Stimulated activated CD8-positive, alpha-beta memory T cell treated with anti-CD3 and anti-CD28 coated beads, Interleukin-4, amount 100 ng/mL, for 4 hours (primary cell): ENCODE data around the gene COMMD6.

Experiments used
- DNase-seq, 2 donors: peaks; one replicate each; pipeline ENCODE4 v3.0.0-alpha.2; 2020; ENCODE audit warnings: low read depth in 2 of 2, low spot score in 1 of 2

COMMD6 gene

DNA sequence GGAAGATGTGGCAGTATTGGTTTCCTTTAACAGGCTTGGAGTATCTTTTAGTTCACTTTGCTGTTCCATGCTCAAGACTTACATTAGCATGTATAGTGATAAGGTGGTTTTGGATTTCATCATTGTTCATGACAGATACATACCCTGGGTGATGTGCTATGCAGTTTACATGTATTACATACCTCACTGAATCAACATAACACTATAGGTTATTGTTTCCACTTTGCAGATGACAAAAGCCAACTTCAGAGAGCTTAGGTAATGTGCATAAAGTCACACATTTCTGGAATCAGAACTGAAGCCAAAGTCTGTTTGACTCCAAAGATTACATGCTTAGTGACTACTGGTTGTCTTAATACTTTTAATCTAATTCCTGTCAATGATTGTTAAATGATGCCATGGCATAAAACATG, 7.1 kb downstream of the COMMD6 start:
- DNase-seq = no peak

DNA sequence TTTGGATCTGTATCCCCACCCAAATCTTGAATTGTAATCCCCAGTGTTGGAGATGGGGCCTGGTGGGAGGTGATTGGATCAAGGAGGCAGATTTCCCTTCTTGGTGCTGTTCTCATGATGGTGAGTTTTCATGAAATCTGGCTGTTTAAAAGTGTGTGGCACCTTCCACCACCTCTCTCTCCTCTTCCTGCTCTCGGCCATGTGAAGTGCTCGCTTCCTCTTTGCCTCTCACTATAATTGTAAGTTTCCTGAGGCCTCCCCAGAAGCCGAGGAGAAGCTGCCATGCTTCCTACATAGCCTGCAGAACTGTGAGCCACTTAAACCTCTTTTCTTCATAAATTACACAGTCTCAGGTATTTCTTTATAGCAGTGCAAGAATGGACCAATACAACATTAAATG, 15.7 kb downstream of the COMMD6 start:
- DNase-seq = no peak

DNA sequence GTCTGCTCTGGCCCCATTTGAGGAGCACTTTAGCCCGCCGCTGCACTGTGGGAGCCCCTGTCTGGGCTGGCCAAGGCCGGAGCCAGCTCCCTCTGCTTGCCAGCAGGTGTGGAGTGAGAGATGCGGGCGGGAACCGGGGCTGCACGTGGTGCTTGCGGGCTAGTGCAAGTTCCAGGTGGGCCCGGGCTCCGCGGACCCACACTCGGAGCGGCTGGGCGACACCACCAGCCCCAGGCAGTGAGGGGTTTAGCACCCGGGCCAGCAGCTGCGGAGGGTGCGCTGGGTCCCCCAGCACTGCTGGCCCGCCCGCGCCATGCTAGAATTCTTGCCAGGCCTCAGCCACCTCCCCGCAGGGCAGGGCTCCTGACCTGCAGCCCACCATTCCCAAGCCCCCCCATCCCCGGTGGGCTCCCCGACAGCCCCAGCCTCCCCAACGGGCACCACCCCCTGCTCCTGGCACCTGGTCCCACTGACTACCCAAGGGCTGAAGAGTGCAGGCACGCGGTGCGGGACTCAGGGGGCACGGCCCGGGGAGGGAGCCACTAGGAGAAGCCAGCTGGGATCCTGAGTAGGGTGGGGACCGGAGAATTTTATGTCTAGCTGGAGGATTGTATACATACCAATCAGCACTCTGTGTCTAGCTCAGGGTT, 19.1 kb downstream of the COMMD6 start:
- no peak for DNase-seq

DNA sequence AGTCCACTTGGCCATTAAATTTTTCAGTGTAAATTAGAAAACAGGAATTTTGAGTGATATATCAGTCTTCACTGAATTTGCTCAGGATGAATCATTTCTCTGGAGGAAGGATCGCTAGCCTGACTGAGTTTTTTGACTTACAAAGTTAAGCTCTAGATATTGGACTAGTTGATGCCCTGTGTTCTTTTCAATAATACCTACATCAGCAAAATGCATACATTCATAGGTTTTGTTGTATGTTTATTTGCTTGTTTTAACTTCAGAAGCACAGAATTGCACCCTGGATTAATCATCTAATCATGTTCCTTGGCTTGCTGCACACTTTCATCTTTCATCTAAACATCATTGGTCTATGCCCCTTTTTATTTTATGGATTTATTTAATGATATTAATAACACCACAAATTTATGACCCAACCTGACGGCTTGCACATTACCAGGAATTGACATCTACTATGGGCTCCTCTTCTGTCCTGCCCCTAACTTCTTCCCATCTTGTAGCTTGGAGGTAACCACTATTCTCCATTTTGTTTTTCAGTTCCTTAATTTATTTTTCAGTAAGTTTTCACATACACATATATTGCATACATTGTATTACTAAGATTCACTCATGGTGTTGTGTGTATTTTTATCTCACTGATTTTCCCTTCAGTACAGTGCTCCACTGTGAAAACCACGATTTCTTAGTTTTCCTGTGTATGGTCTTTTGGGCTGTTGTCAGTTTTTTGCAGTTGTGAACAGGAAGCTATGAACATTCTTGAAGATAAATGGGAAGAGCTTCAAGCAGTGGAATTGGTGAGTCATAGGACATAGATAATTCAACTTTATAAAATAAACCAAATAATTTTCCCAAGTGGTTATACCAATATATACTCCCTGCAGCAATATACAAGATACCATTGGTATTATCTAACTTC, 23.3 kb downstream of the COMMD6 start:
- DNase-seq = no peak

DNA sequence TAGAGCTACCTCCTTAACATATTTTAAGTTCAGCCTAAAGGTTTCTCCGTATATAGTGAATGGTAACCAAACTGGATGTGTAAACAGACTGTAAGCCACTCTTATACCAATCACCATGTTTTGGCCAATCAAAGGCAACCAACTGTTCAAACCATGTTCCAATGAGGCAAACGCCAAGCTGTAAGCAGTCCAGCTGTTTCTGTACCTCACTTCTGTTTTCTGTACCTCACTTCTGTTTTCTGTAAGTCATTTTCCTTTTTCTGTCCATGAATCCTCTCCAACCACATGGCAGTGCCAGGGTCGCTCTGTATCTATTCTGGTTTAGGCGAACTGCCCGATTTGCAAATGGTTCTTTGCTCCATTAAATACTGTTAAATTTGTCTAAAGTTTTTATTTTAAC, 24.4 kb downstream of the COMMD6 start:
- no peak for DNase-seq

DNA sequence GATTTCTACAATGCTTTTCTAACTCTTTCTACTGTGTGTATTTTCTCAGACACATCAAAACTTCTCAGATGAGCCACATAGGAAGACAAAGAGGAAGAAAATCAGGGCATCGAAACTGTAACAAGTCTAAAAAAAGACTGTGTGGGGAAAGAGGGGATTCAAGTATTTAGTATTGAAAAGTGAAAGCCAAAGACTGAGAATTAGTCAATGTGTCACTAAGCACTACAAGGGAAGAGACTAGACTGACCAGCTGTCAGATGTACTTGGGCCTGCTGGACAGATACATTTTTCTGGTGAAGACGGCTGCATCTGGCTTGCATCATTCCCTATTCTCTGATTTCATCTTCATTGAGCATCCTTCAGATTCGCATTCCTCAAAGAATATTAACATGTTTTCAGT, 25.4 kb downstream of the COMMD6 start:
- no peak for DNase-seq

DNA sequence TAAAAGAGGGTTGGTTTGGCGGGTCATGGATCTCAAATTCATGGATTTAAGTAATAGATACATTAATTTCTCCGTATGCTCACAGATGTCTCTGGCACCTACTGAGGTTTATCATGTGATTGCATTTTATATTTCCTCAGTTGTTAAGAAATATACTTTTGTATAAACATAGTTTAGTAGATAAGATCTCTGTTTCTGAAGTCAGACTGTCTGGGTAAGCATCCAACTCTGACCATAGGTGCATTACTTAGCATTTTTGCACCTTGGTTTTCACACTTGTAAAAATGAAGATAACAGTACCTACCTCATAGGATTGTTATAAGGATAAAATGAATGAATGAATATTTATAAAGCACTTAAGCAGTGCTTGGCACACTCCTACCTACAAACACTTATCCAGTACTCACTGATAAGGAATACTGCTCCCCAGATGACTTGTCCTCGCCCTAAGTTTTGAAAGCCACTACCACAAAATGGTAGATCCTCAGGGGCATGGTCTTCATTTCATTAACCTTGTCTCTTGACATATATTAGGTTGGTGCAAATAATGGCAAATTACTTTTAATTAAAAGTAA, 26.5 kb downstream of the COMMD6 start:
- no peak for DNase-seq

DNA sequence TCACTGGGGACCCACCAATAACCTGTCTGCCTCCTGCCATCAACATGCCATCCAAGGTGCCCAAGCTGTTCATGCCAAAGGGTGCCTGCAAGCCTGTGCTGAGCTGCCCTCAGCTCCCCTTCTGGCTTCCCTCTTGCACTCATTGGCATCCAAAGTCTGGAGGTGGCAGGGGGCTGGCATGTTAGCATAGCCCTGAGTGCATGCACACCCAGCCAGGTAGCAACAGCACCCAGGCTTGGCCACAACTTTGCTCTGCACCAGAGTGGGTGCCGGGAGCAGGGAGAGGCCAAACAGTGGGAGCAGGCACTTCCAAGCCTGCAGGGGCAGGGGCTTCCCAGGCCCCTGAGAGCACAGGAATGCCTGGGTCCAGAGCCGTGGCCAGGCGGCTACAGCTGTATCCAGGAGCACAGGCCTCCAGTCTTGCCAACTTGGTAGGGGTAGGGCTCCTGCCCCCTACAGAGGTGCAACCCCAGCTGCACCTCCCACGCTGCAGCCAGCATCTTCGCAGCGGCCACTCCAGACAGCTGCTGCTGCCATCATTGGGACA, 29.6 kb downstream of the COMMD6 start:
- no peak for DNase-seq

DNA sequence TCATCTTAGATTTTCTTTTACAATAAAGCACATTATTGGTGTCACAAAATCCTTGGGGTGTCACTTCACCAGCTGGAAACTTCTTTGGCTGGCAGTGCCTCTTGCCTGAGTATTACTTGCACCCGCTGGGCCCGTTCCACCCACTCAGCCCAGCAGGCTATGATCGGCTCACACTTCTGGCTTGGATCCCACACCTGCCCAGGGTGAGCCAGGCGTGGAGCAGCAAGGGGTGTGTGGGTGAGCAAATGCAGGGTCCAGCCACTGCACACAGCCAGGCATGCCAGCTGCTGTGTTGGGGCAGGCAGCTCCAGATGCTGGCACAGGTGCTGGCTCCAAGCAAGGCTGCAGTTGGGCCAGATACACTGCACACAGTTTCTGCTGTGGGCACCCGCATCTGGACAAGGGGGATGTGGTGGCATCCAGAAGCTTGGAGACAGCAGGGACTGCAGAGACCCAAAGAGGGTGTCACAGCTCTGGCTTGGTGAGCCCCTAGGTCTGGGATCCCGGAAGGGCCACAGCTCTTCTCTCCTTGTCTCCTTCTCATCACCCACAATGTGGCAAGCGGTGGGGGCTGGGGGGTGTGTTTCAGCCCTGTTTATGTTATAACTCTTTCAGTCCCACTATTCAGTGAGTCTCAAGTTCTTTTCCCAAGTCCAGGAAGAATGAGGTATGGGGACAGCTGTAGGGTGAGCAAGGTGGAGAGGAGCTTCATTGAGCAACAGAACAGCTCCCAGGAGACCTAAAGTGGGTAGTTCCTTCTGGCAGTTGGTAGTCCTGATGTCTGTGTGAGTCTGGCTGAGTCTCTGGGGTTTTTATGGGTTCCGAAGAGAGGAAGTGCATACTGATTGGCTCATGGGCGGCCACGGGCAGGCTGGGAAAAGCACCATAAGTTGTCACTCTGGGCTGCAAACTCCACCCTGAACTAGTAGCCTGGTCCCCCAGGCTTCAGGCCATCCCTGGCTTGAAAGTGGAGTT, 30.3 kb downstream of the COMMD6 start:
- DNase-seq = no peak

DNA sequence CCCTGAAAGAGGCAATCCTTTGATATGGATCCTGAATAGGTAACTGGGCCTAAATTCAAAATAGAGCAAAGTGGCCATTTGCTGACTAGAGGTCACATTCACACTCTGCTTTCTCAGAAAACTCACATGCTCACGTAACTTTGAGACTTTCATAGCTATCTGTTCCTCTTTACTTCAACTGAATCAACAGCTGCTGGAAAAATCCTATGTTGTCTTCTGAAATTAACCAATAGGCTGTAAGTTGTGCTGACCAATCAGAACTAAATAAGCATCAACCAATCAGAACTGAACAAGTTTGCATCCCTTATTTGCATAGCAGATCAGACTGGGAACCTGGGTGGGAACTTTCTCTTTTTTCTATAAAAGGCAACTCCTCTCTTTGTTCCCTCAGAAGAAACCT, 31.6 kb downstream of the COMMD6 start:
- DNase-seq = no peak

DNA sequence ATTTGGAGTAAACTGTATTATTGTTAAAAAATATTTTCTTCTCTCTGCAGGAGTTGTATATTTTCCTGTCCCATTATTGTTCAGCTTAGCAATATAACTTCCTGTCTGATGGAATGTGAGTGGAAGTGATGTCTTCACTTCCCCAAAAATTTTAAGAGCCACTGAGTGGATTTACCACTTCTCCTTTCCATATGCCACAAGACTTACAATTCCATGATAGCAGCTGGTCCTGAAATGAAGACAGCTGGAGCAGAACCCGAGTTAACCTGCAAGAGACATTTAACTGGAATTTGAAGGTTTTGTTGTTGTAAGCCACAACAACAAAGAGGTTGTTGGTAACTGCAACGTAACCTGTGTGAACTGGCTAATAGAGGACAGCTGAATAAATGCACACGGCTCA, 32.3 kb downstream of the COMMD6 start:
- no peak for DNase-seq

DNA sequence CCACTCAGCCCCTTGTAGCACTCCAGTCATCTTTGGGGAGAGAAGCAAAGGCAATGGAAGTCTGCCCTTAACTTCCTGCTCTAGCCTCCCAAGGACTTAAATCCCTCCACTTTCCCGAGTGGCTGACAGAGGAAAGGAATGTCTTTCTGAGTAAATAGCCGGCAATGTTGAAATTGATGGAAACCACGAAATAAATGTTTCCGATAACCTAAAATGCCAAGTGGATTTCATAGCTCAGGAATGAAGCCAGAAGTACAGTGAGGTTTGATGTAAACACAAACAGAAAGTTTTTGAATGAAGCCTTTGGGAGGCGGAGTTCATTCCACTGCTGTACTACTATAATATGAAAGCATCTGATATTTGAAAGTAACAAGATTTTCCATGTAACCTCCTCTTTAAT, 41.7 kb downstream of the COMMD6 start:
- no peak for DNase-seq

DNA sequence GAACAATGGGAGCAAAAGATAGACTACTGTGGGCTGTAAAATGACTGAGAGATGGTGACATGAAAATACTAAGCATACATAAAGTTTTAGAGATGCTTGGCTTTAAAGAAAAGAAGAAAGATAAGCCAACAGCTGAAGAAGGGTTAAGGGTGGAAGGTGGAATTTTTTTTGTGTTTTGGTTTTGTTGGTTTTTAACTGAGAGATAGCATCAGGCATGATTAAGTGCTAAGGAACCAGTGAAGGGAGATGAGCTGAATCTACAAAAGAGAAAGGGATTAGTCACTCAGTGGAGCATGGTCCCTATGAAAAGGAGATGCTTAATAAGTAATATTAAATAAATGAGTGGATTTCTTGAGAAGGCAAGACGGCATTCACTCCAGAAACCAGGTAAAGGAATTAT, 43.1 kb downstream of the COMMD6 start:
- no peak for DNase-seq

DNA sequence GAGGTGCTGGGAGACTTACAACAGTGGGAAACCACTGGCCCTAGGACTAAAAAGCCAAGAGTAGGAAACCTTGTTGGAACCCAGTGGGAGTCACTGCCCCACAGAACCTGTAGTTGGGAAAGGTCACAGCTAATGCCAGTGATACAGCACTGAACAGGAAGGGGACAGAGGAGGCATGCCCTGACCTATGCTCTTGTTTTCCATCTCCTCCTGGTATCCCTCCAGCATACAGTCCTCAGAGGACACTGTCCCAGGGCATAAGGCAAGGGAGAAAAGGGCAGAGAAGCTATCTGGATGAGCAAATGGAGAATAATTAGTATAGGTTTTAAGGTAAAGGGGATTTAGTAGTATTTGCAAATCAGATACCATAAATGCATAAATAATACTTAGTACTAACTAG, 44.5 kb downstream of the COMMD6 start:
- no peak for DNase-seq

DNA sequence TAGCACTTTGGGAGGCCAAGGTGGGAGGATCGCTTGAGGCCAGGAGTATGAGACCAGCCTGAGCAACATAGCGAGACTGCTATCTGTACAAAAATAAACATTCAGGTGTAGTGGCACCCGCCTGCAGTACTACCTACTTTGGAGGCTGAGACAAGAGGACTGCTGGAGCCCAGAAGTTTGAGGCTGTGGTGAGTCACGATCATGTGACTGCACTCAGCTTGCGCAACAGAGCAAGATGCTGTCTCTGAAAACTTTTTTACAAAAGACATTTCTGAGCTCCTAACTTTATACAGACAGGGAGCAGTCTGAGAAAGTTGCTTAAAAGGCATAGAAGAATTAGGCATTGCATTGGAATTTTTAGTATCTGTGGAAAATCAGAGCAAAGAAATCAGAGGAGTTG, 45.3 kb downstream of the COMMD6 start:
- DNase-seq = no peak

DNA sequence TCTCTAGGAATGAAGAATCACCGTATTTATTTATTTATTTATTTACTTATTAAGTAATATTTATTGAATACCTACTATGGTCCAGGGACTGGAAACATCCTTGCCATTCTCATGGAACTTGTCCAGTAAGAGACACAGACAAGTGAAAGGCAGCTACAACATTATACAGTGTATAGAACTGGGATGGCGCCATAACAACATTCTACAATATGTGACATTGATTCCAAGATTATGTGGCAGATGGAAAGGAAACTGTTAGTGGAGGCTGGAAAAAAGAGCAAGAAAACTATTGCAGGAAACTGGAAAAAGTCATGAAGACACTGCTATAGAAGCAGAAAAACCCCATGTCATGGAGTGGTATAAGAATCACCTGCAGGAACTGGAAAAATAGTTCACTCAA, 46.3 kb downstream of the COMMD6 start:
- DNase-seq = no peak

DNA sequence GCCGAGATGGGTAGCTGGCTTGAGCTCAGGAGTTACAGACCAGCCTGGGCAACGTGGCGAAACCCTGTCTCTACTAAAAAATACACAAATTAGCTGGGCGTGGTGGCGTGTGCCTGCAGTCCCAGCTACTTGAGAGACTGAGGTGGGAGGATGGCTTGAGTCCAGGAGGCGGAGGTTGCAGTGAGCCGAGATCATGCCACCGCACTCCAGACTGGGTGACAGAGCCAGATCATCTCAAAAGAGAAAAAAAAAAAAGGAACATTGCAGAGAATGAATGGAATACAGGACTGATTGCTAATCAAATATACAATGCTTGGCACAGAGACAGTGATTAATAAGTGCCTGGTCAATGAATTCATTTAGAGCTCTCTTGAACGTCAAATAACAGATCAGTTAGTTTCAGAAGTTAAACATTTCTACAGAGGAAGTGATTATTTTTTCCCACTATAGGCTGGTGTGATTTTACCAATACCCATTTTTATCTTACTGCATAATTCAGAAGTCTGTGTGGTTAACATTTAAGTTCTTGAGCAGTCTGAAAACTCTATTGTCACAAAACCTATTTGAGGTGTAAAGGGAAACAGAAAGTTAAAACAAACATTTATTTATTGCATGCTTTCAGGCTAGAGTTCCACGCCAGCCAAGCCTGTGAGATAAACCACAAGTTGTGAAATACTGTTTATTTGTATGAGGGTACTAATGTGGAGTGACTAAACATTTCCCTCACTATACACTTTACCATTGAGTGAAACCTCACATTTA, 48.0 kb downstream of the COMMD6 start:
- no peak for DNase-seq

DNA sequence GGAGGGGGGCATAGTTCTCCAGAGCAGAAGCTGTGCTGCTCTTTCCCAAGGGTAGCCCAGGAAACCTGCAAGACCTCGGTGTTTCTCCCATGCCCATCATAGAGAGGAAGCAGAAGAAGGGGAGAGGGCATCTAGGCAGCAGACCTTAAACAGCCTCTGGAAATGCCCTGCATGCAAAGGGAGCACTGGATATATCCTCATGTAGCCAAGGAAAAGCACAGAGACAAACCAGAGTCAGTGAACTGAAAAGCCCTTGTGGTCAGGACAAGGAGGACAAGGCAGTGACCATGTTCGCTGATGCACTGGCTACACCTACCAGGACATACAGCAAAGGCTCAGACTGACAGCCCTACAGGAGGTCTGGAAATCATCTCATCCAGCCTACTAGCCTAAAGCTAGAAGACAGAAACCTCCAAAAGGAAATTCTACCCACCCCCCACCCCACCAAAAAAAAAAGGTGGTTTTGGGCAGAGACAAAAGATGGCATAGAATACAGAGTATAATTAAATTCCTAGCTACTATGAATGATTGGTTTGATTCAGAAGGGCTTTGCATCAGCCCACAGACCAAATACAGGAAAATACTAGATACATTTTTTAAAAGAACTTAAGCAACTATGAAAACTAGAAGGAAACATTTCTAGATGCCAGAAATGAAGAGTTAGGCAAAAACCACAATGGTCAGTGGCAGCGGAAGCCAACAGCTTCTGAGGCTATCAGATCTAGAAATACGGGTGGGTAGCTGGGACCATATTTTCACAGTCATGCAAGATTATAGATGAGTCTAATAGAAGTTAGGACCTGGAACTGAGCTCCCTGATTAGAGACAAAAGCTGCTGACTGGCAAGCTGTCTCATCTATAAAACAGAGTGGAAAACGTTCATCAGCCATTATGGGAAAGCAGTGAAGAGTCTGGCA, 51.2 kb downstream of the COMMD6 start:
- DNase-seq = no peak
